ENCODE data around the gene RILPL1. TPM values are rescaled to one million over a fixed set of nuclear protein-coding genes. Genes with fewer than 3 reads are reported as not detected.

RILPL1 gene
- total RNA-seq, 1 donor, result 14.2 TPM

DNA sequence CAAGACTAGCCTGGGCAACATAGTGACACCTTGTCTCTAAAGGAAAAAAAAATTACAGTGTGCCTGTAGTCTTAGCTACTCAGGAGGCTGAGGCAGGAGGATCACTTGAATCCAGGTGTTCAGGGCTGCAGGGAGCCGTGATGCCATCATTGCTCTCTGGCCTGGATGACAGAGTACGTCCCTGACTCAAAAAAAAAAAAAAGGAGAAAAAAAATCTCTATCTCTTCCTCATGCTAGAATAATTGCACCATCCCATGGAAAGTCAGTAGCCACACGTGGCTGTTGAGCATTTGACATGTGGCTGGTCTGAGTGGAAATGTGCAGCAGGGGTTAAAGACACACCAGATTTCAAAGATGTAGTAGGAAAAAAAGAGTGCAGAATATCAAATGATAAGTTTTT is 3.8 kb downstream of the RILPL1 start:
- DNase-seq (ENCODE audit: low read depth), result no peak

DNA sequence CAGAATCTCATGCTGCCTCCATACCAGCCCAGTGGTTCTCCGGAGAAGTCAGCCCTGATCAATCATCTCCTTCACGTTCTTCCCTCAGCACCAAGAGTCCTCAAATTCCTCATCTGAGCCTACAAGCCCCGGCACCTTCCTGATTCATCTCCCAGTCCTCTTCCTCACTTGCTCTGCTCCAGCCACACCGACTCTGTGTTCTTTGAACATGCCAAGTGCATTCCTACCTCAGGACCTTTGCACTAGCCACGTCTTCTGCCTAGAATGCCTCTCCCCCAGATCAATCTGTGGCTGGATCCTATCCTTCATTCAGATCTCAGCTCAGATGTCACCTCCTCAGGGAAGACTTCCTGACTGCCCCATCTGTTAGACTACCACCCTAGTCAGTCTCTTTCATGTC is 4.7 kb downstream of the RILPL1 start:
- TF ChIP-seq, protein P1, sequence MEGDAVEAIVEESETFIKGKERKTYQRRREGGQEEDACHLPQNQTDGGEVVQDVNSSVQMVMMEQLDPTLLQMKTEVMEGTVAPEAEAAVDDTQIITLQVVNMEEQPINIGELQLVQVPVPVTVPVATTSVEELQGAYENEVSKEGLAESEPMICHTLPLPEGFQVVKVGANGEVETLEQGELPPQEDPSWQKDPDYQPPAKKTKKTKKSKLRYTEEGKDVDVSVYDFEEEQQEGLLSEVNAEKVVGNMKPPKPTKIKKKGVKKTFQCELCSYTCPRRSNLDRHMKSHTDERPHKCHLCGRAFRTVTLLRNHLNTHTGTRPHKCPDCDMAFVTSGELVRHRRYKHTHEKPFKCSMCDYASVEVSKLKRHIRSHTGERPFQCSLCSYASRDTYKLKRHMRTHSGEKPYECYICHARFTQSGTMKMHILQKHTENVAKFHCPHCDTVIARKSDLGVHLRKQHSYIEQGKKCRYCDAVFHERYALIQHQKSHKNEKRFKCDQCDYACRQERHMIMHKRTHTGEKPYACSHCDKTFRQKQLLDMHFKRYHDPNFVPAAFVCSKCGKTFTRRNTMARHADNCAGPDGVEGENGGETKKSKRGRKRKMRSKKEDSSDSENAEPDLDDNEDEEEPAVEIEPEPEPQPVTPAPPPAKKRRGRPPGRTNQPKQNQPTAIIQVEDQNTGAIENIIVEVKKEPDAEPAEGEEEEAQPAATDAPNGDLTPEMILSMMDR (IDR thresholded peaks at IDR 0.05; ENCODE audit: insufficient read depth, low read length), result no peak
- H3K4me3 ChIP-seq (ENCODE audit: low read depth, low read length), result no peak overlapping the region
- DNase-seq (ENCODE audit: low read depth), result no peak

More for the DNA sequence above, 3.8 kb downstream of the RILPL1 start:
- TF ChIP-seq, protein P1 (IDR thresholded peaks at IDR 0.05; ENCODE audit: insufficient read depth, low read length), result no peak
- H3K4me3 ChIP-seq (ENCODE audit: low read depth, low read length), result no peak overlapping the region

DNA sequence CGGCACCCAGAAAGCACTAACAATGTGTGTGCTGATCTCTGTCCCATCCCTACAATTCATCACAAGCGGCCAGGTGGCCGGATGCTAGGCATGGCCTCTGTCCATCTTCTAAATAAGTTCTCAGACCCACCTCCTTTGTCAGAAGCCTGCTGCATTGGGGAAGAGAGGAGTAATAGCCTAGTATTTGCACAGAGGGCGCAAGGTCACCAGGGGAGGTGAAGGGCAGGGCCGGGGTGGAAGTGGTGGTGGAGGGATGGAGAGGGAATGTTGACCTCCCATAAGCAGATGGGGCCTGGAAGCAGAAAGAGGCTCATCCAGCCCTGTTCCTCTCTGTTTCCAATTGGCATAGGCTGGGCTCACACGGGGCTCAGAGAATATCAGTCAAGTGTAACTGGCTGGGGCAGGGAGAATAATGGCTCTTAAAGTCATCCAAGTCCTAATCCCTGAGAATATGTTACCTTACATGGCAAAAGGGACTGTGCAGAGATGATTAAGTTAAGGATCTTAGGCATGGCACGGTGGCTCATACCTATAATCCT is 6.9 kb downstream of the RILPL1 start:
- no peak for DNase-seq (ENCODE audit: low read depth)
- TF ChIP-seq, protein P1 (IDR thresholded peaks at IDR 0.05; ENCODE audit: insufficient read depth, low read length), result no peak
- H3K4me3 ChIP-seq (ENCODE audit: low read depth, low read length), result no peak overlapping the region

DNA sequence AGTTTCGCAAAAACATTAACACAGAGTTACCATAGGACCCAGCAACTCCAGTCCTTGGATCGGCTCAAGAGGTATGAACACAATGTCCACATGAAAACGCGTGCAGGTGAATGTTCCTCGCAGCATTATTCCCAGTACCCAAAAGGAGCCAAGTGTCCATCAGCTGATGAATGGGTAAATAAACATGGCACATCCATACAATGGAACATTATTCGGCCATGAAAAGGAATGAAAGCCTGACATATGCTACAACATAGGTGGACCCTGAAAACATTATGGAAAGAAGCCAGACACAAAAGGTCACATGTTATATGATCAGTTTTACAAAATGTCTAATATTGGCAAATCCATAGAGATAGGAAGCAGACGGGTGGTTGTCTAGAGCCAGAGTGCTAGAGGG is 9.1 kb downstream of the RILPL1 start:
- TF ChIP-seq, protein P1 (IDR thresholded peaks at IDR 0.05; ENCODE audit: insufficient read depth, low read length), result no peak
- no peak overlapping the region for H3K4me3 ChIP-seq (ENCODE audit: low read depth, low read length)
- DNase-seq (ENCODE audit: low read depth), result no peak

DNA sequence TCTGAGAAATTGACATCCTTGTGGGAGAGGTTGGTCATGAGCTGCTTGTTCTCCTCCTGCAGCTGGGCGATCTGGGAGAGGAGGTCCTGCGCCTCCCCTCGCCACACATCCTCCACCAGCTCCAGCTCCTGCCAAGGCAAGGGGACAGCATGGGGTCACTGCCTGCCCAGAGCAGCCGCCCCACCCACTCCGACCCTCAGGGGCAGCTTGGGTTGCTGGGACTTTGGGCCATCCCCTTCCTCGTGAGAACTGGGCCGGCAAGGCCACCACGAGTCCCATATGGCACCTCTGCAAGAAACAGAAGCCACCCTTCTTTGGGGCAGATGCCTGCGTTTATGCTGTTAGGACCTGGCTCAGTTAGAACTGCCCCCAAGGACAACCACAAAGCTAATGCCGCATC is 10.0 kb downstream of the RILPL1 start:
- TF ChIP-seq, protein P1 (IDR thresholded peaks at IDR 0.05; ENCODE audit: insufficient read depth, low read length), result no peak
- no peak for DNase-seq (ENCODE audit: low read depth)
- H3K4me3 ChIP-seq (ENCODE audit: low read depth, low read length), result no peak overlapping the region

DNA sequence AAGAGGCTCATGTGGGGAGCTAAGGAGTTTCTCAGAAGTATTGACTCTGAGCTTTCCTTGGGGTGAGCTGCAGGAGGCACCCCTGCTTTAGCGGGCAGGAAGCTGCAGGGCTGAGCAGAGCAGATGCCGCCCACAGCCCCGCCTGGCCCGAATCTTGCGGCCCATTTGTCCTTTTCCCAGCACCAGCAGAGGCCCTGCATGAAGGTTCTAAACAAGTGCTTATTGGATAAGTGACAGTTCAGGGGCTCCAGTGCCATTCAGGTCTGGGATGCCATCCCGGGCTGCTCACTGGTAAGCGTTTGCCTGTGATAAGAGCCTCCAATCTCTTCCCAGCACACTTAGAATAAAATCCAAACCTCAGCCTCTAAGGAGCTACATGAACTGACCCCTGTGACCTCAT is 11.4 kb downstream of the RILPL1 start:
- DNase-seq (ENCODE audit: low read depth), result no peak
- TF ChIP-seq, protein P1 (IDR thresholded peaks at IDR 0.05; ENCODE audit: insufficient read depth, low read length), result no peak

More for the DNA sequence above, 11.4 kb downstream of the RILPL1 start:
- H3K4me3 ChIP-seq (ENCODE audit: low read depth, low read length), result no peak overlapping the region

Measured in fibroblast of the aortic adventitia (primary cell).